ENCODE measurements around the gene RPS6KC1. TPM values are rescaled to one million over a fixed set of nuclear protein-coding genes. Genes with fewer than 3 reads are reported as not detected.

RPS6KC1 gene
- total RNA-seq, 1 donor from 2014 or later, result 8.5 TPM

DNA sequence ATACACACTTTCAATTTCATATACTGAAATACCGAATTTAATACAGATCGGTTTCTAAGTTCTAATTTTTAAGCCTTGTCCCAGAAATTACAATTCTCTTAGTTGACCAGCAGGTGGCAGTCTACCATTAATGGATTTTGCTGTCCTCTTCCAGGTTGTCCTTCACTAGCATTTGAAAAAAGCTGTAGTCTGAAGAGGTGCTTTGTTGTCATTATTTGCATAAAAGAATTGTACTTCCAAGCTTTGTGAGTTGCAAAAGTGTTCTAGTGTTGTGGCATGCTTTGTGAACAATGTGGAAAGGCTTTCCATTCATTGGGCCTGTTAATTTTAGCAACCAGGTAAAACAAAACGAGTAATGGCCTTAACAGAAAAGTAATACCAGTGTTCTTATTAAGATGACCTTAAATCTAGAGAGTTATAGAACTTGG is 193.6 kb downstream of the RPS6KC1 start:
- ATAC-seq, result no peak

- ATAC-seq, result no peak
Measured at GRCh38 chr1:213245260-213245910, 194.3 kb downstream of the RPS6KC1 start.

DNA sequence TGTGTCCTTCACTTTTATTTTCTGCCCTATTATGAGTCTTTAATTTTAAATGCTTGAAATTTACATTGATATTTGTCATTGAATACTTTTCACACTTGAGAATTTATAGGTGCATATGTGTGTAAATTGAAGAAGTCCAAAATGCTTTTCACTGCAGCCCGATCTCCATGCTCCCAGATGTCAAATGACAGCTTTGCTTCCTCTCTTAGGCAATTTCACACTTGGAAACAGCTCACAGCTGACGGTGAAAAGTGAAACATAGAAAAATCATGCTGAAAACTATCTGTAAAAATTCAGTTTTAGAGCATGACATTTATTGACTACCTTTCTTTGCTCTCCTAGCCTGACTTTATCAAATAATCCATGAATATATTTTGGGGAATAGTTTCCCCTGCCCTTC is 196.0 kb downstream of the RPS6KC1 start:
- ATAC-seq, result no peak

DNA sequence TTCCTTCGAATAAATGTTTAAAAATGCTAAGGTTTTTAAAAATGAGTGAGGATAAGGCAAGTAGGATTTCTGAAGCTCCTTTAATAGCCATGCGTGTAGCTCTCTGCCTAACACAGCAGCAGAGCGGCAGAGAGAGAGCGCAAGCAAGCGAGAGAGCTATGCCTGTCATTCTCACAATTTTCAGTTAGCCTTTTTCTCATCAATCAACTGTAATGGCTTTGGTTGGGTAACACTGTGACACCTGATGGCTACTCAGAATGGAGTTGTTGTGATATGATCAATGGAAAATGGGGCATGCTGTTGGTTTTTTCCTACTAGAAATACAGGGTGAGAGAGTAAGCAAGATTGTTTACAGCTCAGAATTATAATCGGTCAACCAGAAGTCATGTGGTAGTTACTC is 198.4 kb downstream of the RPS6KC1 start:
- ATAC-seq, result no peak

GRCh38 chr1:213250041-213250440 is 199.0 kb downstream of the RPS6KC1 start:
- ATAC-seq, result no peak

DNA sequence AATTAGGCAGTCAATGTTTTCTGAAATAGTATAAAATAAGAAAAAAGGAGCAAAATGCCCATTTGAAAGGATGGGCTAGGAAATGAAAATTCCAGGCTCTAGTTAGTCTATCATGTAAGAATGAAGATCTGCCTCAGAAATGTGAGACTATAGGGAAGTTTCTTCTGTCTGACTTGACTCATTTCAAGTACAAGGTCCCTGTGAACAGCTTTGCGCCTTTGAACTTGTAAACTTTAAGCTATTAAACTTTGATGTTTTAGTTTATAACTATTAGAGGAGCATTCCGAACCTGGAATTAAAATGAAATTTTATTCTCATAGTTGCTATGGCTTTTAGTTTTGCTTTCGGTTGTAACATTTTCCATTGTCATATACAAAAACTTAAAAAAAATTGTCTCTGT is 199.4 kb downstream of the RPS6KC1 start:
- ATAC-seq, result no peak

DNA sequence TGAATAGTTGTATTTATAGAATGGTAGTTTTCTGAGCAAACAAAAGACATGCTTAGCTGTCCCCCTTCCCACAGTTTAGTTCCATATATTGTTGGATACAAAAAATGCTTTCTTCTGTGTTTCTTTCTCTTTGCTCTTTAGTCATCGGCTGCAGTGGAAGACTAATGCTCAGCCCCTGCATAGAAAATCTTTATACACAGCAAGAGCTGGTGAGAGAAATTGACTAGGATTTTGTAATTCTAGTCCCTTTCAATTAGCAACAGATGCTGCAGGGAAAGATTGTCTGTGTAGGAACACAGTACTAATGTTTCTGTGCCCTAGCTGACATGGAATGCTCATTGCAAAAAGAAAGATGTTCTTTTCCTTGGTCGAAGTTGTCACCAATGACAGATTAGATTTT is 200.9 kb downstream of the RPS6KC1 start:
- ATAC-seq, result no peak

GRCh38 chr1:213256438-213257087 is 205.5 kb downstream of the RPS6KC1 start:
- ATAC-seq, result no peak

- ATAC-seq, result no peak
Measured at GRCh38 chr1:213260311-213261075, 209.5 kb downstream of the RPS6KC1 start.

GRCh38 chr1:213264531-213264930 is 213.5 kb downstream of the RPS6KC1 start:
- no peak for ATAC-seq

GRCh38 chr1:213266983-213267772 is 216.1 kb downstream of the RPS6KC1 start:
- ATAC-seq, result no peak

GRCh38 chr1:213268221-213268620 is 217.2 kb downstream of the RPS6KC1 start:
- no peak for ATAC-seq

DNA sequence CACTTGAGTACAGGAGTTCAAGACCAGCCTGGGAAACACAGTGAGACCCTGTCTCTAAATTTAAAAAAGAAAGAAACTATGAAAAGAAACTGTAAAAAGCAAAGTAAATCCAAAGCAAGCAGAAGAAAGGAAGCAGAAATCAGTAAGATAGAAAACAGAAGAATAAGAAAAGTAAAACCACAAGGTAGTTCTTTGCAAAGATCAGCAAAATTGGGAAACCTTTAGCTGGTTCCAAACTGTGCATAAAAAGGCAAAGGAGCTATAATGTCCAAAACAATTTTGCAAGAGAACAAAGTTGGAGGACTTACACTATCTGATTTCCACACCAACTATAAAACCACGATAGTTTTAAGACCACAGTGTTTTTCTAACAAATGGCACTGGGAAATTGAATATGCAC is 218.8 kb downstream of the RPS6KC1 start:
- ATAC-seq, result no peak

DNA sequence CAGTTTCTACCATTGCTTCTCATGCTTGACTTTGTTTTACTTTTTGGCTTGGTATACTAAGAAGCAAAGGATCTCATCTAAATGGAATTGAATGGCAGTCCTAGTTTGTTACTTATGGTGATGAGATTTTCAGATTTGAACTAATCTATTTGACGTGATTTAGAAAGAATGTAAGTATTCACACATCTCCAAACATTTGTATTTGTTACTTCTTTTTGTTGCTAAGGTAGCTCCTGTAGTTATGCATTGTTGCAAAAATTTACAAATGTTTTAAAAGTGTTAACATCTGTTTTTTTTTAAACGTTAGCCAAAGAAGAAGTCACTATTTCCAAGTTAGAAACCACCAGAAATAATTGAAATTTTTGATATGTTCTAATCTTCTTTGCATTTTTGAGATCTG is 222.5 kb downstream of the RPS6KC1 start:
- no peak for ATAC-seq

GRCh38 chr1:213274140-213274539 is 223.1 kb downstream of the RPS6KC1 start:
- ATAC-seq, result no peak

DNA sequence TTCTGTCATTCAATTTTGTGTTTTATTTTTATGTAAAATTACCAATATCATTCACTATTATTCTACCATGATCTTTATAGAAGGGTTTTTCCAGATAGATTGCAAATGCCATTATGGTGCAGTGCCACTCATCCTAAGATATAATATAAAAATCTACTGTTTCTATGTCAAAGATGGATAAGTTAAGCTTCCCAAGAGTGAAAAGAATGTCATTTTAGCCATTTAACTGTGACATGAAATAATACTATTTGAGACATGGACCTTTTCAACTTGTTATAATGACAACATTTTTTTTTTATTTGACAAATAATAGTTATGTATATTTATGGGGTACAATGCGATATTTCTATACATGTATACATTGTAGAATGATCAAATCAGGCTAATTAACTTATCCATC is 224.3 kb downstream of the RPS6KC1 start:
- no peak for ATAC-seq

DNA sequence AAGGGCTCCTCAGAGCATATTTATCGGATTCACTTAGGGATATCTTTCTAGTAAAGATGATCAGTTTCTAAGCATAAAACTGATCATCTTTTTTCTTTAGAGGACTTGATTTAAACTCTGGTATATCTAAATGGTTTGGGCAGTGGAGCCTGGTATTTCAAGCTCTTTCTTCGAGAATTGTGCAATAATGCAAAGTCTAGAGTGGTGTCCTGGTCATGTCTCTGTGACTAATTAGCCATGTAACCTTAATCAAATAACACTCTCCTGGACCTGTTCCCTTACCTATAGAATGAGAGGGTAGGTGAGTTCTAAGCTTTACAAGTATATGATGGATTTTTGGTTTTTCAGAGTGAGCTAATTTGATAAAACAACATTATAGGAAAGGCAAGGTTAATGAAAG is 225.2 kb downstream of the RPS6KC1 start:
- ATAC-seq, result no peak

- ATAC-seq, result no peak
Measured at GRCh38 chr1:213277036-213277435, 226.0 kb downstream of the RPS6KC1 start.

DNA sequence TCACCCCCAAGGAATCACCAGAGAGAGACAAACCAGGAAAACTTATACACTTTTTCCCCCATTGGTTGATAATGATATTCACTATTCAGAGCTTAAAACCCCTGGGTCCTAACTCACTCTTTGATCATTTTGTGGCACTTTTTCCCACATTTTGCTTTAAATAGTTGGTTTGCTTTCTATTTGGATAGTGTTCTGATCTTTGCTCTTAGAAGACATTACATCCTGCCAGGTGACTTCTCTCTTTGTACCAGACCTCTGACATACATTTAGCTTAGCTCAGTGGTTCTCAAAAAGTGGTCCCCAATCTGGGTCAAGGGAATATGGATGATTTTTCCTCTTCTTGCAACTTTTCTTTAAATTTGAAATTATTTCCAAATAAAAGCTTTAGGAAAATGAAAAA is 228.4 kb downstream of the RPS6KC1 start:
- no peak for ATAC-seq

DNA sequence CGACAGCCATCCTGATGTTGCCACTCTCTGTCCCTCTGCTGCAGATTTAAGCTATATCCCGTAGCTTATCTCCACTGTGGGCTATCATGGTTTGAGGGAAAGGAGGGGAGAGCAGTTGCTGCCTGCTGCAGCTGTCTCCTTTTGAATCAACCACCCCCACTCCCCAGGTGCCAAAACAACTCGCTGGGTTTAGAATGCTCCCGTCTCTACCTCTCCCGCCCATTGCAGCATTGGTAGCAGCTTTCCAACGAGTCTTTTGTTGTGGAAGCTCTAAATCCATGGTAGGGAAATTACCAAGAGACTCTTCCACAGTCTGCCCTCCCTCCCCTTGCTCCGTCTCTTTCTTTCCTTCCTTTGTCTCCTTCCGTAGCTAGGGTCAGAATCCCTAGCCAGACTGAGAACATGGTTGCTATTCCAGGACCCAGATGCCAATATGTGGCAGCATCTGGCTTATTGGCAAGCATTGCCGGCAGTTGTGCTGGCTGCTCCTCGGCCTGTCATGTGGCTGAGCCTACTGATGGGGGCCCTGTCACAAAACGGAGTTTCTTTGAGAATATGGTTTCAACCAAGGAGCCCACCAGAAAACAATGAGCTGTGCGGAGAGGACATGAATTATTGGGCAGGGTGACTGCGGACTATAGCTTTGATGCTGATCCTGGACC is 230.7 kb downstream of the RPS6KC1 start:
- ATAC-seq, result no peak

GRCh38 chr1:213284626-213285025 is 233.6 kb downstream of the RPS6KC1 start:
- ATAC-seq, result no peak

- no peak for ATAC-seq
Measured at GRCh38 chr1:213286235-213286634, 235.2 kb downstream of the RPS6KC1 start.

Measured in esophagus mucosa (tissue), 1 donor.